OCI-LY1 (cell line): Measurements from ENCODE around the gene CTNND2.

ENCODE experiments used
- H2AFZ ChIP-seq: fragments of 200-600 bp; sonication (generic), shearing (Covaris generic); 2 replicates; pipeline ENCODE4 v1.6.0; 2014; ENCODE audit warnings: antibody characterized with exemption, mild to moderate bottlenecking, low read length
- H3F3A ChIP-seq: fragments of 200-600 bp; sonication (generic), shearing (Covaris generic); 2 replicates; pipeline ENCODE4 v1.6.0; 2014; ENCODE audit warnings: mild to moderate bottlenecking, antibody characterized with exemption, low read length, moderate library complexity; ENCODE audit not compliant: insufficient read depth
- H3K27ac ChIP-seq: fragments of 200-600 bp; sonication (generic); 2 replicates; pipeline ENCODE4 v1.5.1; 2014; ENCODE audit warnings: low read length, mixed run types, mild to moderate bottlenecking, low read depth; ENCODE audit not compliant: poor library complexity, severe bottlenecking
- H3K27me3 ChIP-seq: fragments of 200-600 bp; sonication (generic); 2 replicates; pipeline ENCODE4 v1.6.0; 2014; ENCODE audit warnings: antibody characterized with exemption, mild to moderate bottlenecking, low read length, moderate library complexity; ENCODE audit not compliant: insufficient read depth
- H3K36me3 ChIP-seq: fragments of 200-600 bp; sonication (generic); 2 replicates; pipeline ENCODE4 v1.6.1; 2014; ENCODE audit warnings: mild to moderate bottlenecking, antibody characterized with exemption, low read length, moderate library complexity, mixed read lengths; ENCODE audit not compliant: insufficient read depth
- H3K4me1 ChIP-seq: fragments of 200-600 bp; sonication (generic); 2 replicates; pipeline ENCODE4 v1.5.1; 2014; ENCODE audit warnings: mild to moderate bottlenecking, low read length, moderate library complexity; ENCODE audit not compliant: insufficient read depth, severe bottlenecking
- H3K4me2 ChIP-seq: fragments of 200-600 bp; sonication (generic), shearing (Covaris generic); 2 replicates; pipeline ENCODE4 v1.6.1; 2014; ENCODE audit warnings: low read length
- H3K4me3 ChIP-seq: fragments of 200-600 bp; sonication (generic); 2 replicates; pipeline ENCODE4 v1.5.1; 2014; ENCODE audit warnings: low read length, low read depth, mild to moderate bottlenecking, mixed read lengths; ENCODE audit not compliant: poor library complexity, severe bottlenecking
- H3K79me2 ChIP-seq: fragments of 200-600 bp; shearing (Covaris generic); 2 replicates; pipeline ENCODE4 v1.6.1; 2016; ENCODE audit warnings: mixed run types, low read length, mixed read lengths; ENCODE audit not compliant: insufficient read depth
- H3K9ac ChIP-seq: fragments of 200-600 bp; sonication (generic), shearing (Covaris generic); 2 replicates; pipeline ENCODE4 v1.6.1; 2014; ENCODE audit warnings: mild to moderate bottlenecking, low read length, mixed read lengths
- H3K9me2 ChIP-seq: fragments of 200-600 bp; sonication (generic), shearing (Covaris generic); 2 replicates; pipeline ENCODE4 v1.6.1; 2014; ENCODE audit warnings: low read depth, mild to moderate bottlenecking, low read length, mixed read lengths
- H3K9me3 ChIP-seq: fragments of 200-600 bp; shearing (Covaris generic); 2 replicates; pipeline ENCODE4 v1.6.1; 2014; ENCODE audit warnings: low read length, mixed read lengths
- H4K20me1 ChIP-seq: fragments of 200-600 bp; sonication (generic), shearing (Covaris generic); 2 replicates; pipeline ENCODE4 v1.6.0; 2016; ENCODE audit warnings: mild to moderate bottlenecking, low read length; ENCODE audit not compliant: insufficient read depth
- EZH2 ChIP-seq: fragments of 200-600 bp; sonication (generic), shearing (Covaris generic); IDR thresholded peaks from 2 replicates; pipeline ENCODE4 v1.8.0; 2017; ENCODE audit warnings: borderline replicate concordance, mixed run types, mild to moderate bottlenecking, antibody characterized with exemption, low read length, moderate library complexity, mixed read lengths
- TF ChIP-seq, protein P1 (sequence below): fragments of 200-600 bp; sonication (generic), shearing (Covaris generic); IDR thresholded peaks from 2 replicates; pipeline ENCODE4 v1.5.1; 2017; ENCODE audit warnings: mild to moderate bottlenecking, antibody characterized with exemption, low read length, moderate library complexity, mixed read lengths

CTNND2 gene

DNA sequence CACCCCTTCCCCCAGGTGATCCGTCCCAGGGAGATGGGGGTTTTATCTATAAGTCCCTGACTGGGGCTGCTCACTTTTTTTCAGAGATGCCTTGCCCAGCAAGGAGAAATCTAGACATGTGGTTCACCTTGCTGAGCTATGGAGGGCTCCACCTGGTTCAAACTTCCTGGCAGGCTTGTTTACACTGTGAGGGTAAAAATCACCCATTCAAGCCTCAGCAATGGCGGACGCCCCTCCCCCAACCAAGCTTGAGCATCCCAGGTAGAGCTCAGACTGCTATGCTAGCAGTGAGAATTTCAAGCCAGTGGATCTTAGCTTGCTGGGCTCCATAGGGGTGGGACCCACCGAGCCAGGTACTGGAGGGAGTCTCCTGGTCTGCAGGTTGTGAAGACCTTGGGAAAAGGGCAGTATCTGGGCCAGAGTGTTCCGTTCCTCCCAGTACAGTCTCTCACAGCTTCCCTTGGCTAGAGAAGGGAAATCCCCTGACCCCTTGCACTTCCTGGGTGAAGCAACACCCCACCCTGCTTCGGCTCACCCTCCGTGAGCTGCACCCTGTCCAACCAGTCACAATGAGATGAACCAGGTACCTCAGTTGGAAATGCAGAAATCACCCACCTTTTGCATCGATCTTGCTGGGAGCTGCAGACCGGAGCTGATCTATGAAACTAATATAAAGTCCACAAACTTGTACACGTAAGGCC is 231.7 kb downstream of the CTNND2 start:
- no peaks in the 10 kb centered on the region for H3K36me3 ChIP-seq
- no peaks in the 10 kb centered on the region for H4K20me1 ChIP-seq
- H3F3A ChIP-seq: no peaks in the 10 kb centered on the region
- H3K4me3 ChIP-seq: no peak overlapping the region
- H3K9ac ChIP-seq: no peak overlapping the region
- H3K4me2 ChIP-seq: no peak overlapping the region
- no peaks in the 10 kb centered on the region for H3K9me3 ChIP-seq
- H3K9me2 ChIP-seq: no peaks in the 10 kb centered on the region
- TF ChIP-seq, protein P1, sequence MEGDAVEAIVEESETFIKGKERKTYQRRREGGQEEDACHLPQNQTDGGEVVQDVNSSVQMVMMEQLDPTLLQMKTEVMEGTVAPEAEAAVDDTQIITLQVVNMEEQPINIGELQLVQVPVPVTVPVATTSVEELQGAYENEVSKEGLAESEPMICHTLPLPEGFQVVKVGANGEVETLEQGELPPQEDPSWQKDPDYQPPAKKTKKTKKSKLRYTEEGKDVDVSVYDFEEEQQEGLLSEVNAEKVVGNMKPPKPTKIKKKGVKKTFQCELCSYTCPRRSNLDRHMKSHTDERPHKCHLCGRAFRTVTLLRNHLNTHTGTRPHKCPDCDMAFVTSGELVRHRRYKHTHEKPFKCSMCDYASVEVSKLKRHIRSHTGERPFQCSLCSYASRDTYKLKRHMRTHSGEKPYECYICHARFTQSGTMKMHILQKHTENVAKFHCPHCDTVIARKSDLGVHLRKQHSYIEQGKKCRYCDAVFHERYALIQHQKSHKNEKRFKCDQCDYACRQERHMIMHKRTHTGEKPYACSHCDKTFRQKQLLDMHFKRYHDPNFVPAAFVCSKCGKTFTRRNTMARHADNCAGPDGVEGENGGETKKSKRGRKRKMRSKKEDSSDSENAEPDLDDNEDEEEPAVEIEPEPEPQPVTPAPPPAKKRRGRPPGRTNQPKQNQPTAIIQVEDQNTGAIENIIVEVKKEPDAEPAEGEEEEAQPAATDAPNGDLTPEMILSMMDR: no peak
- TF ChIP-seq EZH2: no peak
- H2AFZ ChIP-seq: no peak overlapping the region
- H3K79me2 ChIP-seq: no peaks in the 10 kb centered on the region
- H3K4me1 ChIP-seq: no peaks in the 10 kb centered on the region
- no peaks in the 10 kb centered on the region for H3K27me3 ChIP-seq
- no peak overlapping the region for H3K27ac ChIP-seq

DNA sequence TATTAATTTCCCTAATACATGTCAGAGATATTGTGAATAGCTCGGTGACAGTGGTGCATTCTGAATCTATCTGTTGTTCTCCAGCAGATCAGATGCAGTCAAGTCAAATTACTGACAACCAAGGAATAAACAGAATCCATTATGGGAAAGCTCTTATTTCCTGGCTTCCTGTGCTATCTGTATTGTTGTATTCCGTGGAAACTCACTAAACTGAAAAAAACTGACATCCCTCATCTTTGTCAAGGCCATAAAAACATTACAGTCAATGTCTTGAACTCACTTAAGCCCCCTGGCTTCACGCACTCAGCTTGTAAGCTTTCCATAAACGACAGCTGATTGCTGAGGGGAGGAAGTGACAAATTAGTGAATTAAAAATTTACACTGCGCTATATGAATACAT is 245.9 kb downstream of the CTNND2 start:
- no peak overlapping the region for H3K4me3 ChIP-seq
- no peaks in the 10 kb centered on the region for H3K4me1 ChIP-seq
- H3F3A ChIP-seq: no peaks in the 10 kb centered on the region
- H3K9me3 ChIP-seq: no peaks in the 10 kb centered on the region
- H3K4me2 ChIP-seq: no peak overlapping the region
- H3K27me3 ChIP-seq: no peaks in the 10 kb centered on the region
- H3K9ac ChIP-seq: no peak overlapping the region
- H3K79me2 ChIP-seq: no peaks in the 10 kb centered on the region
- no peaks in the 10 kb centered on the region for H3K36me3 ChIP-seq
- no peak overlapping the region for H3K27ac ChIP-seq
- TF ChIP-seq, protein P1: no peak
- no peak for TF ChIP-seq EZH2
- no peaks in the 10 kb centered on the region for H3K9me2 ChIP-seq
- H4K20me1 ChIP-seq: no peaks in the 10 kb centered on the region
- no peak overlapping the region for H2AFZ ChIP-seq

DNA sequence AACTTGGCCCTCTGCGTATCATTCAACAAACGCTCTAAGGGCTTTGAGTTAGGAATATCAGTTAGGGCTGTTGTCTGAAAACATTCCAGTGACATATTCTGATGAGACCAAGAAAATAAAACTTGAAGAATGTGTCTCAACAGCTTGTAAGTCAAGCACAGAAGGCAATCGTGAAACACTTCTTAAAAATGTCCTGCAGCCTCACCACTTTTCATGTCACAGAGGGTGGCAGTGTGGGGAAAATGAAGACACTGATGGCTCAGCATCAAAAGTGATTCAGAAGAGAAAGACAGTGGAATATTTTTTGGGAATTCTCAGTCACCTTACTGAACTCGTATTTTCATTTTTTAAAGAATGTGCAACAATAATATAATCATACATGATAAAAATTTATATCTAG is 247.3 kb downstream of the CTNND2 start:
- Histone ChIP-seq H3K36me3 (no peaks in the 10 kb centered on the region), H4K20me1 (no peaks in the 10 kb centered on the region), H2AFZ (no peak overlapping the region), H3K4me1 (no peaks in the 10 kb centered on the region), H3K9me3 (no peaks in the 10 kb centered on the region), H3F3A (no peaks in the 10 kb centered on the region), H3K9me2 (no peaks in the 10 kb centered on the region), H3K4me2 (no peak overlapping the region), H3K27me3 (no peaks in the 10 kb centered on the region), H3K79me2 (no peaks in the 10 kb centered on the region), H3K9ac (no peak overlapping the region), H3K27ac (no peak overlapping the region), H3K4me3 (no peak overlapping the region)
- TF ChIP-seq EZH2: no peak
- TF ChIP-seq, protein P1: no peak
